ENCODE data around the gene PCARE.

- TF ChIP-seq EZH2 (IDR thresholded peaks at IDR 0.05) (no peak), POLR2AphosphoS5 (IDR thresholded peaks at IDR 0.05; ENCODE audit: borderline replicate concordance, low read depth, low read length) (no peak), FOXP2 (optimal IDR thresholded peaks at IDR 0.05; ENCODE audit: control extremely low read depth, extremely low read length, insufficient read depth) (no peak)
These were observed 23.7 kb downstream of the PCARE start for GRCh38 chr2:29050591-29050990.

All from SK-N-MC (cell line).